Measurements from ENCODE around the gene FAS.

DNA sequence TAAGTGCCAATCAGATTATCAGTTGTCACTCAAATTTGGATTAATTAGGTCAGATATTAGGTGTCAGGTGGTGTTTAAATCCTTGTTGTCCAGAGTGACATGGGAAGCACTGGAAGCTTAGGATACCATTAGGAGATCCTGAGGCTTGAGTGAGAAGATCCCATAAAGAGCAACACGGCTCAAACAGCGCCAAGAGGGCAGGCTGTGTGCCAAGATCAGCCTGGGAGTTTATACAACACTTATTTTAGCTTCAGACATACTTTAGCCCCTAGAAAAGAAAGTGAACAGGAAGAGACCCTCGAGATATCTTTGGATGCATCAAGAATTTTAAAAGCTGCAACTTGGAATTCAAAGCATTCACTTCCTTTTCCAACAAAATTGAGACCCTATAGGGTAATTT lies 23.8 kb upstream of the FAS start:
- TF ChIP-seq, protein P1, sequence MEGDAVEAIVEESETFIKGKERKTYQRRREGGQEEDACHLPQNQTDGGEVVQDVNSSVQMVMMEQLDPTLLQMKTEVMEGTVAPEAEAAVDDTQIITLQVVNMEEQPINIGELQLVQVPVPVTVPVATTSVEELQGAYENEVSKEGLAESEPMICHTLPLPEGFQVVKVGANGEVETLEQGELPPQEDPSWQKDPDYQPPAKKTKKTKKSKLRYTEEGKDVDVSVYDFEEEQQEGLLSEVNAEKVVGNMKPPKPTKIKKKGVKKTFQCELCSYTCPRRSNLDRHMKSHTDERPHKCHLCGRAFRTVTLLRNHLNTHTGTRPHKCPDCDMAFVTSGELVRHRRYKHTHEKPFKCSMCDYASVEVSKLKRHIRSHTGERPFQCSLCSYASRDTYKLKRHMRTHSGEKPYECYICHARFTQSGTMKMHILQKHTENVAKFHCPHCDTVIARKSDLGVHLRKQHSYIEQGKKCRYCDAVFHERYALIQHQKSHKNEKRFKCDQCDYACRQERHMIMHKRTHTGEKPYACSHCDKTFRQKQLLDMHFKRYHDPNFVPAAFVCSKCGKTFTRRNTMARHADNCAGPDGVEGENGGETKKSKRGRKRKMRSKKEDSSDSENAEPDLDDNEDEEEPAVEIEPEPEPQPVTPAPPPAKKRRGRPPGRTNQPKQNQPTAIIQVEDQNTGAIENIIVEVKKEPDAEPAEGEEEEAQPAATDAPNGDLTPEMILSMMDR (optimal IDR thresholded peaks at IDR 0.05 in 1 of 3, IDR thresholded peaks at IDR 0.05 in 1 of 3, conservative IDR thresholded peaks at IDR 0.05 in 1 of 3; ENCODE audit: extremely low read depth in 1 of 3, insufficient read depth in 2 of 3, low read length in 3 of 3) = no peak
- no peak for TF ChIP-seq EZH2 (IDR thresholded peaks at IDR 0.05; ENCODE audit: low read length)
